NCI-H1436 (cell line): ENCODE measurements around the gene CMTM2.
"Not testable (repeated sequence)": the region's sequence is repeated elsewhere in the genome, so short reads cannot be mapped to it uniquely, and the experiment has no call there.

Source experiments
- DNase-seq: peaks from one replicate; lab custom pipeline; 2025; lab: John Stamatoyannopoulos, UW

Gene CMTM2

GRCh38 chr16:66609139-66609510, 29.9 kb downstream of the CMTM2 start:
- DNase-seq: no peak

- no peak for DNase-seq
These were observed 31.0 kb downstream of the CMTM2 start for GRCh38 chr16:66610111-66610820.

GRCh38 chr16:66611911-66612310, 32.6 kb downstream of the CMTM2 start:
- not testable (repeated sequence) for DNase-seq

GRCh38 chr16:66612422-66612821, 33.2 kb downstream of the CMTM2 start:
- DNase-seq: no peak

- no peak for DNase-seq
These were observed 35.0 kb downstream of the CMTM2 start for GRCh38 chr16:66614161-66614802.

- no peak for DNase-seq
These were observed 36.9 kb downstream of the CMTM2 start for GRCh38 chr16:66616169-66616568.

GRCh38 chr16:66616592-66616991, 37.3 kb downstream of the CMTM2 start:
- no peak for DNase-seq

- DNase-seq: no peak
These were observed 37.8 kb downstream of the CMTM2 start for GRCh38 chr16:66617010-66617434.

GRCh38 chr16:66617728-66618127, 38.5 kb downstream of the CMTM2 start:
- no peak for DNase-seq

GRCh38 chr16:66618588-66619375, 39.5 kb downstream of the CMTM2 start:
- DNase-seq: no peak

- DNase-seq: no peak
These were observed 40.5 kb downstream of the CMTM2 start for GRCh38 chr16:66619534-66620428.

GRCh38 chr16:66620429-66620795, 41.1 kb downstream of the CMTM2 start:
- no peak for DNase-seq

GRCh38 chr16:66621973-66622372, 42.7 kb downstream of the CMTM2 start:
- DNase-seq: no peak

GRCh38 chr16:66622863-66623262, 43.6 kb downstream of the CMTM2 start:
- no peak for DNase-seq

GRCh38 chr16:66623755-66624154, 44.5 kb downstream of the CMTM2 start:
- DNase-seq: no peak

GRCh38 chr16:66627611-66628378, 48.5 kb downstream of the CMTM2 start:
- DNase-seq: not testable (repeated sequence)

GRCh38 chr16:66629856-66630255, 50.6 kb downstream of the CMTM2 start:
- no peak for DNase-seq

GRCh38 chr16:66630561-66631260, 51.4 kb downstream of the CMTM2 start:
- DNase-seq: not testable (repeated sequence)

- not testable (repeated sequence) for DNase-seq
These were observed 52.3 kb downstream of the CMTM2 start for GRCh38 chr16:66631558-66631957.

- DNase-seq: no peak
These were observed 55.4 kb downstream of the CMTM2 start for GRCh38 chr16:66634527-66635196.
